IPS-NIHi11 (cell line): Measurements from ENCODE around the gene PRKCD.

Experiments used
- DNase-seq: peaks from one replicate; pipeline ENCODE4 v3.0.0; 2012; ENCODE audit warnings: mixed read lengths, low spot score

The PRKCD gene

DNA sequence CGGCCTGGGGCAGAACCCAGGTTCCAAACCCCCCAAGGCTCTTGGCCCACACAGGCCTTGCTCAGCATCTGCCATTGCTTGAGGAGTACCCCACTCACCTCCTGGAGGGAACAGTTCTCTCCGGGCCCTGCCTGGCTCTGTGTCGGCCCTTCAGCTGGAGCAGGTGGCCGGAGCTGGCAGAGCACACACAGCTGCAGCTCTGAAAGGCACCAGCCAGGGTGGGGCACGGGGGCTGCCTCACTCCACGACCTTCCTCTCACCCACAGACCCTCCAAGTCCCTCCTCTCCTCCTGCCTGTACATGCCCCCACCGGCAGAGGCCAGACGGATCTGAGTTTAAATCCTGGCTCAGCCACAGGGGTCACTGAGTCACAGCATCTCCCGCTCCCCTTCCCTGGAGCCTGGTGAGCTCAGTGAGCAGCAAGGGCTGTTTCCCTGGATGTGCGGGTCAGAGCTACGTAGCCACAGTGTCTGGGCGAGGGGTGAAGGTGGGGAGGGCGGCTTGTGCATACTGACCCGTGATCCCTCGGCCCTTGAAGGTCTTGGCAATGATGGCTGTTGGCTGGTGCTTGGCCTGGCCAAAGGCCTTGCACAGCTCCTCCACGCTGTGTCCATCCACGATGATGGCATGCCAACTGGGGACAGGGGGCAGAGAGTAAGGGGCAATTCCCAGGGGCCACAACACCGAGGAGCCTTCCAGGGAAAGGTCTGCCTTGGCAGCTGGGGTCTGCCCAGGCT is 71.8 kb downstream of the PRKCD start:
- no peak for DNase-seq

DNA sequence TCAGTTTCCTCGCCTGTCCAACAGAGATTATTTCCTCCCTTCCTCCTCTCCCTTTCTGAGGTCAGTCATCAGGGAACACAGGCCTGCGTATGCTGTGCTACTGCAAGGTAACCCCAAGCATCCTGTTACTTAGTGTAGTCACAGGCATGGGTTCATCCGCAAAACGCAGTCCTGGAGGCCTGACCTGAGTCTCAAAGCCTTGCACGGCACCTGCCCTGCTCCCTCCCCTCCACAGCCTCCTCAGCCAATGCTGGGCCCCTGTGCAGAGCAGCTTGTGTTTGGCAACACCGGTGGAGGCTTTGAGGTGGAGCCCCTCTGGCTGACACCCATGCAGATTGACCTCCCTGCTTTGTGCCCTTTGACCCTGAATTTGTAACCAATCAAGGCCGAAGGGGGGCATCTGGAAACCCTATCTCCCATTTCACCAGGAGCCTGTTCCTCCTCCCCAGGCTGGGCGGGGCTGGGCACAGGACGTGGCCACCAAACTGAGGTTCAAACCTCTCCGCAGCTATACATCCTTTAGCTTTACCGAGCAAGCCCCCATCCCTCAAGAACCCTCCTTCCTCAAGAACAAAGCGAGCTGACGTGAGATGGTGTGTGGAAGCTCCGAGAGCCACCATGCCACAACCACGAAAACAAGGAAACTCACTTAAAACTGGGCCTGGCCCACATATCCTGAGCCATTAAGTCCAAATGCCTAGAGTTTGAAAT is 73.3 kb downstream of the PRKCD start:
- no peak for DNase-seq

DNA sequence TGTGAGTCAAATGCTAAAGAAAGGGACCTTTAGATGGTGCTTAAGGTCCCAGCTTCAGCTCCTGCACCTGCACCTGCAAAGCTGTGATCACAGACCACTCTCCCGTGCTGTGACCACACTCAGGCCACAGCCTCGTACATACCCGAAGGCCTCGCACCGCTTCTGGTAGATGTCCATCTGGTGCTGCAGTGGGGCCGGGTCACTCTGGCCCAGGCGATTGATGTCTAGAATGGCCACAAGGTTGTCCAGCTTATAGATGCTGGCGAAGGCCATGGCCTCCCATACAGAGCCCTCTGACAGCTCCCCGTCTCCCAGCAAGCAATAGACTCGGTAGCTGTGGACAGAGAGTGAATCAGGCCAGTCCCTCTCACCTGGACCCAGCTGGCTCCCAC is 73.8 kb downstream of the PRKCD start:
- no peak for DNase-seq

DNA sequence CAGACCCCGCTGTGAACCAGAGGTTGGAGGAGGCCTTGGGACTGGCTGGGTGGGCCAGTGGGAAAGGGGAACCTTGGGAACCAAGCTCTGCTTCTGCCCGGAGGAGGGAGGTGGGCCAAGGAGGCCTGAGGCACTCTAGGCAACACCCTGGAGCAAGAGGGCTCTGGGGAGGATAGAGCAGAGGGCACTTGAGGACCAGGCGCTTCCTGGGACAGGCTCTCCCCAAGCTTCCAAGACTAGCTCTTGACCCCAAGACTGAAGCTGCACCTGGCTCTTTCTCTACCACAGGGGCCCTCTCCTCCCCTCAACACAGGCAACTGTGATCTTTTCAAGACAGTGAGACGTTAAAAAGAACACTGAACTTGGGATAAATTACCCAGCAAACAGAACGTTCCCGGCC is 74.5 kb downstream of the PRKCD start:
- DNase-seq: no peak

DNA sequence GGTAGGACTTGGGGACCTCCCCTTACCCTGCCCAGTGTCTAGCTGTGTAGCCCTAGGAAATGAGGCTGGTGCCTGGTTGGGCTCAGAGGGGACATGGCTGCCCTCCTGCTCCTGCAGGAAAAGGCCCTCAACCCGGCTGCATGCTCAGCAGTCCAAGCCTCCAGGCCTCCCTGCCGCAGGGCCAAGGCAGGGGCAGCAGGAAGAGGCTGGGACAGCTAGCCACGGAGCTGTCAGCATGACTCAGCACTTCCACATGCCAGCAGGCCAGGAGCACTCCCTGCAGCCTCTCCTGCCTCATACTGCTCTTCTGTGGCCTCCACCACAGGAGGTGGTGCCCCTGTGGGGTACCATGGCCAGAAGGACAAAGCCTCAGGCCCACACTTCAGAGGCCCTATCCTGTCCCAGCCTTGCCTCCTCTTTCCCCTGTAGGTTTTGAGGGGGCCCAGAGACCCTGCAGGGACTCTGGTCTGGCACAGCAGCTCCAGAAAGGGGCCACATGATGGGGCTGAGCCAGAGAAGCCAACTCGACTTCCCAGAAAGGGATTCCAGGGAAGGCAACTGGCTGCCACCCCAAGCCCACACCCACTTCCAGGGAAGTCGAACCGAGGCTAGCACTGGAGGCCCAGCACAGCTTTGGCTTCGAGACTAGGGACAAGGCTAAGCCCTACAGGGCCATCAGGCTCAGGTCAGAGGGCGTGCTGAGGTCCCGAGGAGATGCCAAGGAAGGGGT is 75.3 kb downstream of the PRKCD start:
- peak; percentile 73 for DNase-seq

DNA sequence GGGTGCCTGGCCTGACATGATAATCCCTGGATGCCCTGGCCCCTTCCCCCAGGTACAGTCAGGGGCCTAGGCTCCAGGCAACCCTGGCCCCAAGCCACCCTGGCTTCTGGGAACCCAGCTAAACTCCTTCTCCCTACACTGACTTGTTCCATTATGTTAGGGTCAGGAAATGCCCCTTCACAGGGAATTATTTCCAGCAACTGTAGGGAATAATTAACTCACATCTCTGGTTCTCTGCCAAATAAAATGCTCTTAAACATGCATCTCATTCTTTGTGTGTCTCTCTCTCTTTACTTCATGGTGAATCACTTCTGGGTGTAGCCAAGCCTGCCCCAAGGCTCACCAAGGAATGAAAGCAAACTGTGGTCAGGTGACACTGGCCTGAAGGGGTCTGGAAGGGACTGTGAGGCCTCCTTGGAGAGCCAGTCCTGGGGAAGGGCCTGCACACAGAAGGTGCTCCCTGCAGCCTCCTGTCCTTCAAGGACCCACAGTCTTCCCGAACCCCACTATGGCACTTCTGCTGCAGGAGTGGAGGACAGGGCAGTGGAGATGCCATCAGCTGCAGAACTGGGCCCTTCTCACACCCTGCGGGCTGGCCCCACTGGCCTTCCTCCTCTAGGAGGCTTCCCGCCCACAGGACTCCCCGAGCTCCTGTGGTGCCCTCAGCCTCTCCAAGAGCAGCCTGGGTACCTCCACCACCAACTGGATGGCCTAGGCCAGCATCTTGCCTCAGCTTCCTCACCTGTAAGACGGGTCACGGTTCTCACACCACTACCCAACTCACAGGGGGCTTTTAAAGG is 77.2 kb downstream of the PRKCD start:
- DNase-seq: no peak

DNA sequence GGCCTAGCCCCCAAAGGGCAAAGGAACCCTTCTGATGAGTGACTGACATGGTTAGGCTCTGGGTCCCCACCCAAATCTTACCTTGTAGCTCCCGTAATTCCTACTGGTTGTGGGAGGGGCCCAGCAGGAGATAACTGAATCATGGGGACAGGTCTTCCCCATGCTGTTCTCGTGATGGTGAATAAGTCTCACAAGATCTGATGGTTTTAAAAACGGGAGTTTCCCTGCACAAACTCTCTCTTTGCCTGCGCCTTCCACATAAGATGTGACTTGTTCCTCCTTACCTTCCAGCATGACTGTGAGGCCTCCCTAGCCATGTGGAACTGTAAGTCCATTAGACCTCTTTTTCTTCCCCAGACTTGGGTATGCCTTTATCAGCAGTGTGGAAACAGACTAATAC is 77.9 kb downstream of the PRKCD start:
- DNase-seq: no peak

DNA sequence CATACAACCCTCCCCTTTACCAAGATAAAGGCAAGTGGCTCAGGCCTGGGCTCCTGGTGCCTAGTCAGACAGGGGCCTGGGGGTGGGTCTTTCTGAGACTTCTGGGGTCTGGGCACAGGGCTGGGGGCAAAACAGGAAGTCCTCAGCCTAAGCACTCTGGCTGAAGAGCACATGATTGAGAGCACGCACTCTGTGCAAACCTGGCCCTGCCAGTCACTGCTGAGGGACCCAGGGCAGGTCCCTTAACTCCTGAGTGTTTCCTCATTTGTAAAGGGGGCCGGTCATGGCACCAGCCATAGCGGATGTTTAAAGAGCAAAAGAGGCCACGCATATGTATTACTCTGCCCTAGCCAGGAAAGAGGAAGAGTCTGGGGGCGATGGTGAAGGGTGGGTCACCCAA is 78.8 kb downstream of the PRKCD start:
- DNase-seq: no peak

DNA sequence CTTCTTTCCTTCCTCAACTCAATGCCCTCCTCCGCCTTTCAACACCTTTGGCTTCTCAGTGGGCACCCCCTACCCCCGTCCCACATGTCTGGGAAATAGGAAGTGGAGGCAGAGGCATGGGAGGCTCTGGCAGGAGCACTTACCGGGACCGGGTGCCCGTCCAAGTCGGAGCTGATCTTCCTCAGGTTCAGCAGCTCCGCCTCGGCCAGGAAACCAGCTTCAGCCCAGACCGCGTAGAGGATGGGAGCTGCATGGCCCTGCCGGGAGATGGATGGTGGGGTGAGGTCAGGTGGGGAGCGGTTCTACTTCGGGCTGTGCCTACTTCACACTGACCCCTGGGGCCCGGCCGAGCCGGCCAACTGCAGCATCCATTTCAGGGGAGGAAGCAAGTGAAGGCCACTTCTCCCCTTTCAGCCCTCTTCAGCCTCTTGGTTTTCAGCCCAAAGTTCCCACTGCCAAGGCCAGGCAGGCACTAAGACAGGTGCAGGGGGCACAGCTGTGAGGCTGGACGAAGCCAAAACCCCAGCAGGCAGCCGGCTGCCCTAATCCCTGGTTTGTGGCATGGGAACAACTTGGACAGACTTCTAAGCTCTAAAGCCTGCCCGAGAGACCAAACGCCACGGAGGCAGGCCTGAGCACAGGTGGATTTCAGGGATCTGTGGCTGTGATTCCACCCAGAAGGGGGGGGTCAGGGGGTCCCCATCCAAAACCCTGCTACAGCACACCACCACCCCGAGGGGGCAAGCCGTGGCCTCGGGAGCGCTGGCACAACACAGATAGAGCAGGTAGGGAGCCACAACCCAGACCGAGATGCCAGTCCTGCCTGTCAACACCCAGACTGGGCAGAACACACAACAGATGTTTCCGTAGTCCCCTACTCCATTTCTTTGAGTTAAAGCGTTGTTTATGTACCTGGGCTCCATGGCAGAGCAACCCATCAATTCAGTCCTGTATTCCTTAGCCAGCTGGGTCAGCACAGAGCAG is 80.3 kb downstream of the PRKCD start:
- no peak for DNase-seq

DNA sequence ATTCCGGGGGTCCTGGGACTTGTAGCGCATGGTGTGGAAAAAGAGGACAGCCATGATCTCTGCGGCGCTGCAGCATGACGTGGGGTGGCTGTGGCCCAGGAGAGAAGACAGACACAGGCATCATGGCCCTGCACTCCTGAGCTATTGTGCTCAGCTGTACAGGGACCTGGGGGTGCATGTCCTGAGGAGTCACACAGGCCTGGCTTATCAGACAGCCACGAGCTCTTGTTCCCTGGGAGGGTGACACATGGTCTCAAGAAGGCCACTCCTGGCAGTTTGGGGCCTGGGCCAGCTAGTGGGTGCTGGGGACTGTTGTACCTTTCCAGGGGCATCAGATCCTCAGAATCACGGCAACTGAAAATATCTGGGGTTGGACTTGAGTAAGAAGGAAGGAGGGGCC is 81.1 kb downstream of the PRKCD start:
- no peak for DNase-seq
